ENCODE results near the gene WDR88. TPM values are rescaled to one million over a fixed set of nuclear protein-coding genes. Genes with fewer than 3 reads are reported as not detected.
"Not testable (repeated sequence)": the region's sequence is repeated elsewhere in the genome, so short reads cannot be mapped to it uniquely, and the experiment has no call there.

The WDR88 gene
- total RNA-seq, 6 experiments from 2014 or later: not detected

- H3K4me1 Mint-ChIP-seq (ENCODE audit: low read depth): peaks cover 5% of the 10 kb centered on the region
- no peak for TF ChIP-seq CTCF (IDR thresholded peaks at IDR 0.05)
- H3K36me3 Mint-ChIP-seq (ENCODE audit: low read depth): no peaks in the 10 kb centered on the region
- no peak overlapping the region for H3K27ac Mint-ChIP-seq
- DNase-seq: no peak
- no peak overlapping the region for H3K4me3 Mint-ChIP-seq
- H3K27me3 Mint-ChIP-seq (ENCODE audit: insufficient read depth): peaks cover 3% of the 10 kb centered on the region
- no peaks in the 10 kb centered on the region for H3K9me3 Mint-ChIP-seq
Observed at GRCh38 chr19:33161201-33161600, 29.3 kb downstream of the WDR88 start.

DNA sequence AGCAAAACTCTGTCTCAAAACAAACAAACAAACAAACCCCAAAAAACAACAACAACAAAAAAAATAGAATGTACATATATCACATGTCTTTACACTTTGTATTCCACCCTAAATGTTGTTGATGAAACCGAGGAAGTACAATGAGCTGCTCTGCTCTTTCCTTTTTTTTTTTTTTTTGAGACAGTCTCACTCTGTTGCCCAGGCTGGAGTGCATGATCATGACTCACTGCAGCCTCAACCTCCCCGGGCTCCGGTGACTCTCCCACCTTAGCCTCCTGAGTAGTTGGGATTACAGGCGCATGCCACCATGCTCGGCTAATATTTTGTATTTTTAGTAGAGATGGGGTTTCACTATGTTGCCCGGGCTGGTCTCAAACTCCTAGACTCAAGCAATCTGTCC is 31.6 kb downstream of the WDR88 start:
- Mint-ChIP-seq H3K27ac (no peak overlapping the region), H3K36me3 (ENCODE audit: low read depth) (peaks cover 4% of the 10 kb centered on the region; the same call in 1 of the 2 replicates), H3K9me3 (peaks cover 10% of the 10 kb centered on the region), H3K4me3 (no peak overlapping the region), H3K4me1 (ENCODE audit: low read depth) (no peaks in the 10 kb centered on the region), H3K27me3 (ENCODE audit: insufficient read depth) (peaks cover 1% of the 10 kb centered on the region)
- DNase-seq: no peak
- TF ChIP-seq CTCF (IDR thresholded peaks at IDR 0.05): no peak

DNA sequence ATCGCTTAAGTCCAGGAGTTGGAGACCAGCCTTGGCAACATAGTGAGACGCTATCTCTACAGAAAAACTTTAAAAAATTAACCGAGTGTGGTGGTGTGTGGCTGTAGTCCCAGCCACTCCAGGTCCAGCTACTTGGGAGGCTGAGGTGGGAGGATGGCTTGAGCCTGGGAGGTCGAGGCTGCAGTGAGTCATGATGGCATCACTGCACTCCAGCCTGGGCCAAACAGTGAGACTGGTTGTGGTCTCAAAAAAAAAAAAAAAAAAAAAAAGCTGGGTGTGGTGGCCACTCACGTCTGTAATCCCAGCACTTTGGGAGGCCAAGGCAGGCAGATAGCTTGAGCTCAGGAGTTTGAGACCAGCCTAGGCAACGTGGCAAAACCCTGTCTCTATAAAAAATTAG is 34.1 kb downstream of the WDR88 start:
- peaks cover 14% of the 10 kb centered on the region for H3K9me3 Mint-ChIP-seq
- not testable (repeated sequence) for H3K36me3 Mint-ChIP-seq (ENCODE audit: low read depth); H3K27me3 Mint-ChIP-seq (ENCODE audit: insufficient read depth); H3K4me1 Mint-ChIP-seq (ENCODE audit: low read depth); DNase-seq; H3K27ac Mint-ChIP-seq; H3K4me3 Mint-ChIP-seq

DNA sequence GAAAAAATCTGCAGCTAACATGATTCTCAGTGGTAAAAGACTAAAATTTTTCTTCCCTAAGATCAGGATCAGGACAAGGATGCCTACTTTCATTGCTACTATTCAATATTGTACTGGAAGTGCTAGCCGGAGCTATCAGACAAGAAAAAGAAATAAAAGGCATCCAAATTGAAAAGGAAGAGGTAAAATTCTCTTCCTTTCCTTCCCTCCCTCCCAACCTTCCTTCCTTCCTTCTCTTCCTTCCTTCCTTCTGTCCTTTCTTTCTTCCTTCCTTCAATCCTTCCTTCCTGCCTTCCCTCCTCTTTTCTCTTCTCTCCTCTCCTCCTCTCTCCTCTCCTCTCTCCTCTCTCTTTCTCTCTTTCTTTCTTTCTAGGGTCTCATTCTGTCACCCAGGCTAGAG is 35.5 kb downstream of the WDR88 start:
- Mint-ChIP-seq H3K4me1 (ENCODE audit: low read depth) (peaks cover 13% of the 10 kb centered on the region), H3K27ac (no peak overlapping the region), H3K9me3 (peaks cover 14% of the 10 kb centered on the region), H3K4me3 (no peak overlapping the region), H3K36me3 (ENCODE audit: low read depth) (peaks cover 6% of the 10 kb centered on the region; the same call in 1 of the 2 replicates), H3K27me3 (ENCODE audit: insufficient read depth) (peaks cover 1% of the 10 kb centered on the region)
- no peak for DNase-seq
- TF ChIP-seq CTCF (IDR thresholded peaks at IDR 0.05): no peak

GRCh38 chr19:33168528-33168927 is 36.6 kb downstream of the WDR88 start:
- H3K27me3 Mint-ChIP-seq (ENCODE audit: insufficient read depth): peaks cover 1% of the 10 kb centered on the region
- DNase-seq: no peak
- H3K4me3 Mint-ChIP-seq: no peak overlapping the region
- no peak for TF ChIP-seq CTCF (IDR thresholded peaks at IDR 0.05)
- H3K4me1 Mint-ChIP-seq (ENCODE audit: low read depth): peaks cover 17% of the 10 kb centered on the region
- H3K9me3 Mint-ChIP-seq: peaks cover 14% of the 10 kb centered on the region
- no peak overlapping the region for H3K27ac Mint-ChIP-seq
- H3K36me3 Mint-ChIP-seq (ENCODE audit: low read depth): peaks cover 6% of the 10 kb centered on the region; the same call in 1 of the 2 replicates

DNA sequence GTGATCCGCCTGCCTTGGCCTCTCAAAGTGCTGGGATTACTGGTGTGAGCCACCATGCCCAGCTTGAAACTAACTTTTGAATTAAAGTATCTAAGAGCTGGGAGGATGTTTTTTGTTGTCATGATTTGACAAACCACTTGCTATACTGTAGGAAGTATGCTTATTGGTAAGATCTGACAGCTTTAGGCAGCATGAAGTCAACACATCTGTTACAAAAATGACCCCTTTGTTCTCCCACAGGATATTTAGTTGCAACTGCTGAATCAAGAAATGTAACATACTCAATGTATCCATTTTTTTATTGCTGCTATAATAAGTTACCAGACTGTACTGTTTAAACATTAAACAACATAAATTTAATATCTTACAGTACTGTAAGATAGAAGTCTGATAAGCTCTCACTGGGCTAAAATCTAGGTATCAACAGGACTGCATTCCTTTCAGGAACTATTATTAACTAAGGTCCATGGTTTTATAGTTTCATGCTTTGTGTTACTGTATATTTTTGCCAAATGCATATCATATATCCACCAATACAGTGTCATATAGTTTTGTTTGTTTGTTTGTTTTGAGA is 39.4 kb downstream of the WDR88 start:
- Mint-ChIP-seq H3K27me3 (ENCODE audit: insufficient read depth) (peaks cover 1% of the 10 kb centered on the region), H3K9me3 (peaks cover 14% of the 10 kb centered on the region), H3K27ac (peak overlapping the region; percentile 13), H3K36me3 (ENCODE audit: low read depth) (peaks cover 6% of the 10 kb centered on the region; the same call in 1 of the 2 replicates), H3K4me1 (ENCODE audit: low read depth) (peaks cover 28% of the 10 kb centered on the region), H3K4me3 (no peak overlapping the region)
- TF ChIP-seq CTCF (IDR thresholded peaks at IDR 0.05): no peak
- DNase-seq: peak; percentile 6

Measured in HFFc6 (cell line).